NCI-H82 (cell line): ENCODE measurements around the gene GRID1.

Experiments used
- DNase-seq: peaks from one replicate; lab custom pipeline; 2025; lab: John Stamatoyannopoulos, UW

Gene GRID1

GRCh38 chr10:86339226-86339865 is 27.2 kb downstream of the GRID1 start:
- no peak for DNase-seq

GRCh38 chr10:86337121-86337601 is 29.4 kb downstream of the GRID1 start:
- DNase-seq, result no peak

- peak; percentile 5 for DNase-seq
Observed at GRCh38 chr10:86336341-86336740, 30.3 kb downstream of the GRID1 start.

DNA sequence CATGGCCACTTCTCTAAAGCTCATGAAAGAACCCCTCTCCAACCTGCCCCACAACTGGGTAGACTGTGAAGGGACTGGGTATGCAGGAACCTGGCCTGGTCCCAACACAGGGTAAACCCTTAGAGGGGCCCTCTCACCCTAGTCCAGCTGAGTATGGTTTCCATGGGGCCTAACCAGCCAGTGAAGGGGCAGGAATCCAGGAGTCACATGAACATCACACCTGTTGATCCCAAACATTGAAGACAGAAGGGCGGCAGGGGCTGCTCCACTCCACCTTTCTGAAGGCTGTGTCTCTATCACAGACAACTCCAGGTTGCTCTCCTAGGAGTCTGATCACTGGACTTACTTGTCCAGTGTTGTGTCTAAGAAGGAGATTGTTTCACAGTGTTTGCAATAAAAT is 30.8 kb downstream of the GRID1 start:
- no peak for DNase-seq

DNA sequence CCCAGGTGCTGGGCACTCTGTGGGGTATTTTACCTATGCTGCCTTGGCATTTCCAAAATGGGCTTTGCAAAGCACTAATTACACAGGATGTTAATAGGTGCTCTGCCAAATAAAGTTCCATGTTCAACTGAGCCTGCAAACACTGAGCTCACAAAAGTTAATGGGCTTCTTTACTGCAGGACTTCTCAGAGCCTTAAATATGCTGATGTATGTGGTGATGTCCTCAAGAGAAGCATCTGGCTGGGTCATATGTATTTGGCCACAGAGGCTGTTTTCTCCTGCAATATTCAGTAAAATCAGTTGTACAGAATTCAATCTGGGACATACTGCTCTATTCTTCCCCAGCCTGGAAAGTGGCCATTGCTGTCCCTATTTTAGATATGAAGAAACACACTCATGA is 31.3 kb downstream of the GRID1 start:
- DNase-seq, result no peak

- DNase-seq, result peak; percentile 11
Observed at GRCh38 chr10:86334488-86335085, 32.0 kb downstream of the GRID1 start.

GRCh38 chr10:86333826-86334487 is 32.6 kb downstream of the GRID1 start:
- no peak for DNase-seq

GRCh38 chr10:86331861-86332260 is 34.7 kb downstream of the GRID1 start:
- DNase-seq, result no peak

GRCh38 chr10:86330778-86331763 is 35.5 kb downstream of the GRID1 start:
- no peak for DNase-seq

DNA sequence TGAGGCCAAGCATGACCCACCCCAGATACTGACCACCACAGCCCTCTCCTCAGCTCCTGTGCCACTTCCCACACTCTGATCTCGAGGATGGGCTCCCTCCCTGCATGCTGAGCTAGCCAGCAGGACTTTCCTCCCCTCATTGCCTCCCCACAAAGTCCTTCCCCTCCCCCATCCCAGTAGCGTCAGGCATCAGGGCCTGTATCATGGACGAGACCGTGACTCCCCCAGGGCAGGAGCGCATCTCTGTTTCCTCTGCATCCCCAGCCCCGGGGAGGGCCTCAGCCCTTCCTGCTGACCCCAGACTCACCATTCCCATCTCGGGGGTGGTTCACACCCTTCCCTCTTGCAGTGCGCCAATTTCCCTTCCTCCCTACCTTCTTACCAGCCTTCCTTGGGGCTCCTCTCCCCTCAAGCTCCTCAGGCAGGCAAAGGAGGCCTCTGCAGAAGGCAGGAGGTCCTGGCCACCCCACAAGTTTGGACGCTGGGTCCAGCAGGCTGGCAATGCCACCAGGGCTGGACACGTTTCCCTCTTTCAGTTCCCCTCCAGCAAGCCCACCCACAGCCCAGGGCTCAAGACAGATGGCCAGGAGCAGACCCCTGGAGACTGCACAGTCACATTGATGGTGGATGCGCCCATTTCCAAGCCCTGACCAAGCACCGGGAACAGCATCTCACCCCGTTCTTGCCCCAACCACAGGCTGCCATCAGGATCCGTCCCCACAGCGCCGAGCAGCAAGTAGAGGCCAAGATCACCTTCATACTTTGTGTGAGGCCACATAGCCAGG is 36.5 kb downstream of the GRID1 start:
- no peak for DNase-seq

GRCh38 chr10:86329093-86329710 is 37.4 kb downstream of the GRID1 start:
- no peak for DNase-seq

DNA sequence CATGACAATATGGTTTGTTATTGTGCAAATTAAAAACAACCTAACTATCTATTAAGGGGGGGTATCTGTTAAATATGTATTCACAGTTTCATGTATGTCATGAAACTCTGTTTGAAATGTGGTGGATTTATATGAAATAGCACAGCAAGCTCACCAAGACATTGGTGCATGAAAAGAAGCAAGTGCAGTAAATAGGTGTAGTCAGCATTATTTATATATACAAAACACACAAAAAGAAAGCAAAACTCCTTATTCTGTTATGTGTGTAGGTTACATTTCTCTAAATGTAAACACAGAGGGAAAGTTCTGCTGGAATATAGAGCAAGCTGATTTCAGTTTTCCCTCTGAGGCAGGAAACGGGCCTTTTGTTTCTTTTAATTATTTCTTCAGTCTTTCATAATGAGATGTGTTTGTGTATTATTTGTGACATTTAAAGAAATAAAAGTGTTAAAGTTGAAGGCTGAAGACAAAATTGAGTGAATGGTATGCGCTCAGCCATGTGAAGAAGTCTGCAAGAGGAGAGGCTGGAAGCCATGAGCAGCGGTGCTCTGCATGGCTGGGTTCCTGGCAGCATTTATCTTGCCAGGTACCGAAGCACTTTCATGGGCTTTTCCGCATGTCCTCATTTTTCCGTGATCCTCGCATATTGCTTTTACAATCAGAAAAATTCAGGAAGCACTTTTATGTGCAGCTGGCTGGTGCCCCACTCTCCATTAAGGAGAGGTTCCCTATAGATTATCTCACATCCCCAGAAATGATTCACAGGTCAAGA is 38.5 kb downstream of the GRID1 start:
- no peak for DNase-seq

- peak; percentile 3 for DNase-seq
Observed at GRCh38 chr10:86325158-86325557, 41.4 kb downstream of the GRID1 start.

DNA sequence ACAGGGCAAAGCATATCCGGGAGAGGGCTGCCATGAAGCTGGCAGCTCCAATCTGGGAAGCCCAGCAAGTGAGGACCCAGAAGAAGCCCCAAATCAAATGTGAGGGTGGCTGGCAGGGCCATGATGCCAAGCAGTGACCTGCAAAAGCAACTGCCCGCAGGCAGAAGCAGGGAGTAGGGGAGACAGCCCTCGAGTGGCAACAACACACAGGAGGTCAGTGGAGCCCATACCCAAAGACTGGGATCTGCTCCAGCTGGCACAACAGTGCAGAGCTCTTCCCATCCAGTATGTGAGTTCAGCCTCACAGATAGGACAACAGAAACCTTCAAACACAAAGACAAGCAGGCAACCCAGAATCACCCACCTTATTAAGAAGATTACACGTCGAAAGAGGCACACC is 45.0 kb downstream of the GRID1 start:
- DNase-seq, result peak; percentile 16

DNA sequence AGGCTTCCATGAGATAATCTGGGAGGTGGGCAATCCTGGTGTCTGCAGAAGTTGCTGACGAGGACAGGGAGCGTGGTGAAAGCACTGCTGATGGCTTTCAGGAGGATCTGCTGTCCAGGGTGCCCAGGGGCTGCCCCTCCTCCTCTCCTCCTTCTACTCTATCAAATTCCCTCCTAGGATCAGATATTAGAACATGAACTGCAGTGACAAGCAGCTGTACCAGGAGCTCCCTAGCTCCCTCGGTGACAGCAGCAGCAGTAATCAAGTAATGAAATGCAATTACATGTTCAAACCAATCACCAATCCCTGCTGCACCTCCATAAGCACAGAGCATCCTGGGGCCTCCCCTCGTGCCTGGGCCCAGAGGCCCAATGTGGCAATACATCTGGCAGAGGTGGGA is 46.9 kb downstream of the GRID1 start:
- DNase-seq, result peak; percentile 25

DNA sequence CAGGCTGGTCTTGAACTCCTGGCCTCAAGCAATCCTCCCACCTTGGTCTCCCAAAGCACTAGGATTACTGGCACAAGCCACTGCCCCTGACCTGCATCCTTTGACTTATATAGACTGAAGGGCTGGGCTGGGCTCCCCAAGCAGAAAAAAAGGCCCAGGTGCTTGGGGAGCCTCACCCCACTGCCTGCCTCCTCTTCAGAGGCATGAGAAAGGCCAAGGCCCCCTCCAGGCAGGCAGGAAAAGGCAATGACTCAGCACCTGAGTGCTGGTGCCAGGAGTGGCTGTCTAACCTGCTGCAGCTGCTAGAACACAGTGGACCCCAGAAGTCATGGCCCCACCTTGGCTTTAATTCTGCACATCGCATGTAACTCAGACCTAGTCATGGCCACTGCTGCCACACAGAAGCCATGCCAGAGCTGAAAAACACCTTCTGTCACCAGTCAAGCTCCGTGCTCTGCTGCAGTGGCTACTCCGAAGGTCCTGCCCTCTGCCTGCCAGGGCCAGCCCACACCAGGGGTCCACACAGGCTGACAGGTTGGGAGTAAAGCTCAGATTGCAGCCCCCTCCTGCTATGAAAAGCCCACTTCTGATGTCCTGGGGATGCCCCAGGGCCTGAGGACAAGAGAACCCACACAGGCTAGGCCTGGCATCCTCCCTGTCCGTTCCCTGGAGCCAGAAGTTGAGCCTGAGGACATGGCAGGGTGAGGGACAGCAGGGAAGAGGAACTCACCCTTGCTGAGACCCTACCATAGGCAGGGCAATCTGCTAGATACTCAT is 48.5 kb downstream of the GRID1 start:
- no peak for DNase-seq

GRCh38 chr10:86316990-86317389 is 49.6 kb downstream of the GRID1 start:
- DNase-seq, result no peak

- DNase-seq, result no peak
Observed at GRCh38 chr10:86316274-86316835, 50.2 kb downstream of the GRID1 start.

DNA sequence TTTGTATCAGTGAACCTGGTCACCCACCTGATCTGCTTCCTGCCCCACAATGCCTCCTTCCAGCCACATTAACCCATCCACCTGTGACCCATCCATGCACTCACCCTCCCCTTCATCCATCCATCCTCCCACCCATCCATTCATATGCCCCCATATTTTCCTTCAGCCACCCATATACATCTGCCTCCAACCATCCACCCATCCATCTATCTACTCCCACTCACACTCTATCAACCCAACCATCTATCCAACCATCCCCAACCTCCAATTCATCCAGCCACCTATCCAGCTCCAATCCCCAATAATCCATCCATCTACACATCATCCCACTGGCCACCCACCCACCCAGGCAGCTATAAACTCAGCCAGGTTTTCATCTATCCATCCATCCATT is 51.0 kb downstream of the GRID1 start:
- DNase-seq, result no peak
